Lung microvascular endothelial cell (primary cell): ENCODE measurements around the gene MARCHF10. TPM values are rescaled to one million over a fixed set of nuclear protein-coding genes. Genes with fewer than 3 reads are reported as not detected.

Experiments used
- DNase-seq, 2 donors: peaks; one replicate each; pipeline versions ENCODE4 v3.0.0 to v3.0.0-alpha.2; 2010; ENCODE audit warnings: low read depth in 2 of 2
- total RNA-seq: library from RNA; depleted of rRNA; stranded (reverse); fragments of >200 nt; gene quantifications from 2 replicates; pipeline ENCODE4 v1.2.1, GENCODE V29; 2014

Gene MARCHF10
- total RNA-seq, 1 donor from 2014 or later, result under 0.01 TPM

GRCh38 chr17:62755141-62755851 lies 52.8 kb downstream of the MARCHF10 start:
- no peak for DNase-seq

- peak in 1 of 2 donors; percentile 13 for DNase-seq
Observed at GRCh38 chr17:62754631-62755030, 53.5 kb downstream of the MARCHF10 start.

- DNase-seq, result no peak
Observed at GRCh38 chr17:62753562-62753961, 54.6 kb downstream of the MARCHF10 start.

GRCh38 chr17:62751060-62751691 lies 56.9 kb downstream of the MARCHF10 start:
- no peak for DNase-seq

GRCh38 chr17:62750631-62751051 lies 57.5 kb downstream of the MARCHF10 start:
- no peak for DNase-seq

- no peak for DNase-seq
Observed at GRCh38 chr17:62749926-62750325, 58.2 kb downstream of the MARCHF10 start.

- DNase-seq, result no peak
Observed at GRCh38 chr17:62746941-62747340, 61.2 kb downstream of the MARCHF10 start.

GRCh38 chr17:62745806-62746205 lies 62.3 kb downstream of the MARCHF10 start:
- no peak for DNase-seq

GRCh38 chr17:62744259-62744658 lies 63.9 kb downstream of the MARCHF10 start:
- DNase-seq, result no peak

- DNase-seq, result no peak
Observed at GRCh38 chr17:62741290-62741689, 66.8 kb downstream of the MARCHF10 start.

GRCh38 chr17:62739645-62740388 lies 68.3 kb downstream of the MARCHF10 start:
- no peak for DNase-seq

GRCh38 chr17:62738281-62738680 lies 69.8 kb downstream of the MARCHF10 start:
- DNase-seq, result no peak

GRCh38 chr17:62737513-62737912 lies 70.6 kb downstream of the MARCHF10 start:
- DNase-seq, result no peak

GRCh38 chr17:62735044-62735651 lies 73.0 kb downstream of the MARCHF10 start:
- no peak for DNase-seq

GRCh38 chr17:62732125-62732524 lies 76.0 kb downstream of the MARCHF10 start:
- DNase-seq, result no peak

- peak in 1 of 2 donors; percentile 74 for DNase-seq
Observed at GRCh38 chr17:62727916-62728672, 80.0 kb downstream of the MARCHF10 start.

GRCh38 chr17:62725791-62726249 lies 82.3 kb downstream of the MARCHF10 start:
- peak in 1 of 2 donors; percentile 60 for DNase-seq

- DNase-seq, result no peak
Observed at GRCh38 chr17:62724398-62725146, 83.5 kb downstream of the MARCHF10 start.

GRCh38 chr17:62723842-62724241 lies 84.3 kb downstream of the MARCHF10 start:
- DNase-seq, result no peak

GRCh38 chr17:62722625-62723024 lies 85.5 kb downstream of the MARCHF10 start:
- no peak for DNase-seq
